Small intestine (tissue), 7 donors: ENCODE results near the gene HIVEP2. TPM values are rescaled to one million over a fixed set of nuclear protein-coding genes. Genes with fewer than 3 reads are reported as not detected.

Experiments
- DNase-seq, 2 donors: peaks; one replicate each; pipeline versions ENCODE4 v3.0.0 to v3.0.0-alpha.2; 2013
- FAIRE-seq: peaks from 2 replicates; lab custom pipeline; 2012; peaks lifted over from hg19 to GRCh38; lab: Jason Lieb, UNC
- H3K27ac ChIP-seq, 3 donors: one replicate each; pipeline ENCODE4 v1.5.1; 2013; ENCODE audit warnings: low read length in 2 of 3, mild to moderate bottlenecking in 2 of 3, control low read depth in 1 of 3, inconsistent platforms in 1 of 3, low read depth in 1 of 3, moderate library complexity in 1 of 3
- H3K27me3 ChIP-seq, 3 donors: one replicate each; pipeline ENCODE4 v1.6.1; 2013; ENCODE audit warnings: low read length in 3 of 3, inconsistent platforms in 1 of 3; ENCODE audit not compliant: control insufficient read depth in 3 of 3, insufficient read depth in 3 of 3
- H3K36me3 ChIP-seq, 3 donors: one replicate each; pipeline ENCODE4 v1.6.1; 2013; ENCODE audit warnings: low read length in 3 of 3, inconsistent platforms in 1 of 3, low read depth in 1 of 3, mild to moderate bottlenecking in 1 of 3, moderate library complexity in 1 of 3; ENCODE audit not compliant: control insufficient read depth in 3 of 3, insufficient read depth in 2 of 3
- H3K4me1 ChIP-seq, 3 donors: one replicate each; pipeline ENCODE4 v1.6.1; 2013; ENCODE audit warnings: low read length in 2 of 3, inconsistent platforms in 1 of 3, low read depth in 1 of 3, mild to moderate bottlenecking in 1 of 3, moderate library complexity in 1 of 3; ENCODE audit not compliant: control insufficient read depth in 3 of 3, insufficient read depth in 2 of 3
- H3K4me3 ChIP-seq, 3 donors: one replicate each; pipeline ENCODE4 v1.5.1; 2013; ENCODE audit warnings: low read length in 3 of 3, control low read depth in 1 of 3, inconsistent platforms in 1 of 3, low read depth in 1 of 3, mild to moderate bottlenecking in 1 of 3, moderate library complexity in 1 of 3
- H3K9me3 ChIP-seq, 2 donors: one replicate each; pipeline ENCODE4 v1.6.1; 2013; ENCODE audit warnings: low read depth in 1 of 2, low read length in 1 of 2; ENCODE audit not compliant: control insufficient read depth in 2 of 2, insufficient read depth in 1 of 2
- WGBS, 3 donors: extraction: QIAGEN DNeasy Blood & Tissue Kit; methylation state at CpG; one replicate each; pipeline ENCODE4 v1.1.7; 2013; 5-methylcytosine and 5-hydroxymethylcytosine counted together
- polyA plus RNA-seq, 4 donors: library from polyadenylated mRNA; stranded (reverse) in 3 of 4; unstranded in 1 of 4; fragments of 200-250 nt in 3 of 4; fragments of 120-200 nt in 1 of 4; gene quantifications; one replicate each; pipeline versions ENCODE4 v1.2.1 to v1.2.3, GENCODE V29; 2013
- donor health status: healthy with polysubstance abuse.
- donor health status: control.
- donor health status: control.
- donor health status: Bipolar disorder and iron deficiency.
- donor health status: healthy.

The HIVEP2 gene
- polyA plus RNA-seq, 4 donors: 1.9 to 7.1 (median 3.1) TPM

- Histone ChIP-seq H3K9me3 (peaks cover 0 to 6% of the 10 kb centered on the region in 2 donors), H3K4me3 (no peak overlapping the region), H3K36me3 (no peaks in the 10 kb centered on the region), H3K27me3 (no peaks in the 10 kb centered on the region), H3K4me1 (peaks cover 10 to 21% (median 18%) of the 10 kb centered on the region in 3 donors), H3K27ac (peak overlapping the region in 1 of 3 donors; percentile 11)
- WGBS, 3 donors: 71 to 78% (median 77%) methylated on average over 6 of the region's 6 CpGs
- FAIRE-seq (no peak), DNase-seq (peak in 1 of 2 donors; percentile 49)
These were observed 123.7 kb downstream of the HIVEP2 start for GRCh38 chr6:142821164-142821716.

- H3K27me3 ChIP-seq: no peaks in the 10 kb centered on the region
- H3K4me3 ChIP-seq: no peak overlapping the region
- H3K9me3 ChIP-seq: peaks cover 0 to 6% of the 10 kb centered on the region in 2 donors
- DNase-seq: no peak
- 33 to 46% (median 44%) methylated on average over 4 of the region's 4 CpGs for WGBS, 3 donors
- peak overlapping the region; percentile 63 to 89 (median 80) for H3K27ac ChIP-seq
- peaks cover 10 to 20% (median 18%) of the 10 kb centered on the region in 3 donors for H3K4me1 ChIP-seq
- FAIRE-seq: no peak
- no peaks in the 10 kb centered on the region for H3K36me3 ChIP-seq
These were observed 124.5 kb downstream of the HIVEP2 start for GRCh38 chr6:142820338-142821051.

DNA sequence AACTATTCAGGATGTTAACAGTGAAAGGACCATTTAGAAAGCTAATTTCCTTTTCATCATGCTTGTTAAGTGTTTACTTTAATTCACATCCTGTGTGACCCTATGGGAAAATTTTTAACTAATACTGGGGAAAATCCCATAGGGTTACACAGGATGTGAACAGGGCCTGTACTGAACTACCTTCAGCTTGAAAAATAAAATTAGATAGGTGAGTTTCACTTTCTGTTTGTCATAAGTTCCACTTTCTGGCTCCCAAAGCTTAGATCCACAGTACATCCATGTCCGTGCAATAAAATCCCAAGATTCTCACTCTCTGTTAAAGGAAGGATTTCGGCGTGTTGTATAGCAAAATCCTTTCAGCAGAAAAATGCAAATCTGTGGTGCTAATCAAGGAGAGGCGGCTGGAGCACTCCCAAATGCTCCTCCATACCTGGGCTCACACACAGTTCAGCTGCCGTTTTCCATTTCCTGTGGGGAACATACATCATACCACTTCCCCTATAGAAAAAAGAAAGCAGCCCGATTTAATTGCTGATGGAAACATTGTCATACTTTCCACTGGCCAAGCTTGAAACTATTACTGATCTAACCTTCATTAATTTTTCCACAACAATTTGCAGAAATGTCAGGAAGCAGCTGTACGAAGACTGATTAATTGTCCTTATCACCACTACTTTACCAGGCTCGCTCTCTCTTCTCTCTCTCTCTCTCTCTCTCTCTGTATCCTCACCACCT is 125.2 kb downstream of the HIVEP2 start:
- Histone ChIP-seq H3K36me3 (peaks cover 0 to 3% (median 0%) of the 10 kb centered on the region in 3 donors), H3K9me3 (peaks cover 0 to 6% of the 10 kb centered on the region in 2 donors), H3K4me3 (peak overlapping the region; percentile 9 to 61 (median 10)), H3K4me1 (peaks cover 10 to 20% (median 18%) of the 10 kb centered on the region in 3 donors), H3K27me3 (no peaks in the 10 kb centered on the region), H3K27ac (peak overlapping the region; percentile 63 to 89 (median 80))
- FAIRE-seq: no peak
- DNase-seq: peak; percentile 56 to 68
- WGBS, 3 donors: 4 to 14% (median 7%) methylated on average over 8 of the region's 8 CpGs

DNA sequence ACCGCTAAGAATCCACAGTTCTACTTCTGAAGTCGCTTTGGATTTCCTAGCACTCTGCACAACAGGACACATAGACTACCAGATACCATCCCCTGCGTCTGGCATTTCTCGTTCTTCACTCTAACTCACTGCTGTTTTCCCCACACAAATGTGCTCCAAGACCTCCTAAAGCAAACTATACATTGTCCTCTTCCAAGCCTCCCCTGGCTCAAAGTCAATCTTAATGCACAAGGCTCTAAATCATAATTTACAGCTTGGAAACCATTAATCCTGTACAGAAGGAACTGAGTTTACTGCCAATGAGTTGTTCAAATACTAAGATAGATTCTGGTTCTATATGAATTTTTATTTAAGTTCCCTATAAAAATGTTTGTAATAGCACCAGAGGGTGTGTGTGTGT is 128.5 kb downstream of the HIVEP2 start:
- H3K4me3 ChIP-seq: no peak overlapping the region
- no peak for DNase-seq
- H3K27me3 ChIP-seq: no peaks in the 10 kb centered on the region
- peaks cover 0 to 6% of the 10 kb centered on the region in 2 donors for H3K9me3 ChIP-seq
- no peak for FAIRE-seq
- peaks cover 0 to 3% (median 2%) of the 10 kb centered on the region in 3 donors for H3K36me3 ChIP-seq
- H3K27ac ChIP-seq: no peak overlapping the region
- 96 to 99% (median 98%) methylated on average over 4 of the region's 4 CpGs for WGBS, 3 donors
- peaks cover 0 to 12% (median 12%) of the 10 kb centered on the region in 3 donors for H3K4me1 ChIP-seq

DNA sequence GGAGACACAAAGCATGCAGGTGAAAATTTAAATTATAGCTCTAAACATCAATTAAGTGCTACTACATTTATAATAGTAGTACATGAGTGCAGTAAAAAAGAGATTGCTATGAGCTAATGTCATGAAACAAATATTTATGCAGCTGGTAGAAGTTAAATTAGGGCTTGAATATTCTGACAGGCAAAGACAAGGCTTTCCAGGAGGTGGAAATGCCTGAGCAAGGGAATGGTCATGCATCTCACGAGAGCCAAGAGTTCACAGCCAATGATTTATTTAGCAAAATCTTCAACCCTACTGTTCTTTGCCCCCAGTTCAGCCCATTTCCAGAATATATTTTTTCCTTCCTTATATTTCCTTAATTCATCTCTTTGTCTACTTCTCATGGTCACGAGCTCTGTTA is 128.9 kb downstream of the HIVEP2 start:
- Histone ChIP-seq H3K9me3 (peaks cover 0 to 6% of the 10 kb centered on the region in 2 donors), H3K36me3 (peaks cover 0 to 3% (median 2%) of the 10 kb centered on the region in 3 donors), H3K27ac (no peak overlapping the region), H3K4me1 (peaks cover 0 to 9% (median 9%) of the 10 kb centered on the region in 3 donors), H3K4me3 (no peak overlapping the region), H3K27me3 (no peaks in the 10 kb centered on the region)
- FAIRE-seq: no peak
- WGBS, 3 donors: 49 to 84% (median 68%) methylated on average over 2 of the region's 2 CpGs
- DNase-seq: no peak

- DNase-seq: no peak
- Histone ChIP-seq H3K27me3 (no peaks in the 10 kb centered on the region), H3K9me3 (no peaks in the 10 kb centered on the region), H3K36me3 (peaks cover 0 to 3% (median 2%) of the 10 kb centered on the region in 3 donors), H3K4me1 (no peaks in the 10 kb centered on the region), H3K27ac (no peak overlapping the region), H3K4me3 (no peak overlapping the region)
- FAIRE-seq: no peak
- WGBS, 3 donors: 91 to 92% (median 91%) methylated on average over 6 of the region's 6 CpGs
These were observed 133.1 kb downstream of the HIVEP2 start for GRCh38 chr6:142811923-142812322.

- peaks cover 0 to 3% (median 2%) of the 10 kb centered on the region in 3 donors for H3K36me3 ChIP-seq
- DNase-seq (no peak), FAIRE-seq (no peak)
- H3K27me3 ChIP-seq: no peaks in the 10 kb centered on the region
- WGBS, 3 donors: 64 to 93% (median 77%) methylated on average over 6 of the region's 6 CpGs
- no peak overlapping the region for H3K4me3 ChIP-seq
- no peak overlapping the region for H3K27ac ChIP-seq
- H3K4me1 ChIP-seq: no peaks in the 10 kb centered on the region
- no peaks in the 10 kb centered on the region for H3K9me3 ChIP-seq
These were observed 133.9 kb downstream of the HIVEP2 start for GRCh38 chr6:142810952-142811514.

GRCh38 chr6:142809947-142810346 is 135.0 kb downstream of the HIVEP2 start:
- 85 to 94% (median 92%) methylated on average over 2 of the region's 2 CpGs for WGBS, 3 donors
- Histone ChIP-seq H3K9me3 (no peaks in the 10 kb centered on the region), H3K4me1 (no peaks in the 10 kb centered on the region), H3K27me3 (no peaks in the 10 kb centered on the region), H3K36me3 (peaks cover 0 to 2% (median 2%) of the 10 kb centered on the region in 3 donors), H3K27ac (no peak overlapping the region), H3K4me3 (no peak overlapping the region)
- no peak for FAIRE-seq
- DNase-seq: no peak
